Esophagus muscularis mucosa (tissue), 4 donors: ENCODE measurements around the gene TNKS2. TPM values are rescaled to one million over a fixed set of nuclear protein-coding genes. Genes with fewer than 3 reads are reported as not detected.

ENCODE experiments used
- DNase-seq: peaks from one replicate; pipeline ENCODE4 v3.0.0-alpha.2; 2017; ENCODE audit errors: extremely low spot score
- H3K27ac ChIP-seq, 4 donors: fragments of 200-600 bp; sonication (generic); replicated peaks in 1 of 4; 1 replicate in 3 of 4; 2 replicates in 1 of 4; pipeline ENCODE4 v1.5.1; 2016 to 2019; ENCODE audit warnings: mild to moderate bottlenecking in 1 of 4
- H3K27me3 ChIP-seq, 4 donors: fragments of 200-600 bp; sonication (generic); one replicate each; pipeline versions ENCODE4 v1.5.1 to v1.6.0; 2016 to 2019
- H3K36me3 ChIP-seq, 4 donors: fragments of 200-600 bp; sonication (generic); one replicate each; pipeline ENCODE4 v1.5.1; 2016 to 2019
- H3K4me1 ChIP-seq, 4 donors: fragments of 200-600 bp; sonication (generic); one replicate each; pipeline ENCODE4 v1.5.1; 2016 to 2019
- H3K4me3 ChIP-seq, 4 donors: fragments of 200-600 bp; sonication (generic); 1 replicate in 2 of 4; 2 replicates in 2 of 4; pipeline ENCODE4 v1.5.1; 2016 to 2019; ENCODE audit warnings: mild to moderate bottlenecking in 4 of 4, moderate library complexity in 1 of 4
- H3K9me3 ChIP-seq, 4 donors: fragments of 200-600 bp; sonication (generic); 1 replicate in 3 of 4; 2 replicates in 1 of 4; pipeline ENCODE4 v1.5.1; 2016 to 2019
- EP300 ChIP-seq: sonication (generic); formaldehyde crosslinking; IDR thresholded peaks from one replicate; pipeline ENCODE4 v1.6.1; 2017; ENCODE audit warnings: antibody characterized with exemption
- POLR2A ChIP-seq: fragments of 450-650 bp; IDR thresholded peaks from one replicate; pipeline ENCODE4 v1.6.1; 2017; ENCODE audit warnings: antibody characterized with exemption, moderate library complexity, mild to moderate bottlenecking, low read depth
- POLR2AphosphoS5 ChIP-seq, 2 donors: sonication (generic); formaldehyde crosslinking; IDR thresholded peaks; one replicate each; pipeline ENCODE4 v1.6.1; 2017; ENCODE audit warnings: antibody characterized with exemption in 2 of 2
- WGBS: methylation state at CpG from one replicate; pipeline ENCODE4 v1.1.5; 2018; 5-methylcytosine and 5-hydroxymethylcytosine counted together
- intact Hi-C: fragments of 100-400 bp; cut with DNase I; formaldehyde crosslinking; loops from one replicate; pipeline ENCODE4 v1.15.1; 2023
- total RNA-seq, 4 donors: library from RNA; depleted of rRNA; stranded (reverse); fragments of >200 nt; gene quantifications; one replicate each; pipeline versions ENCODE4 v1.1.0 to v1.2.1, GENCODE V29; 2016
- TF ChIP-seq, protein P1 (sequence below), 3 experiments: fragments of 200-600 bp in 2 of 3; fragments of 450-650 bp in 1 of 3; sonication (generic) in 2 of 3; IDR thresholded peaks; one replicate each; pipeline ENCODE4 v1.5.1; 2017 to 2019; ENCODE audit warnings: antibody characterized with exemption in 3 of 3, mild to moderate bottlenecking in 2 of 3, moderate library complexity in 1 of 3

The TNKS2 gene
- total RNA-seq, 4 donors from 2014 or later, result 36.7 to 47.1 (median 43.2) TPM

DNA sequence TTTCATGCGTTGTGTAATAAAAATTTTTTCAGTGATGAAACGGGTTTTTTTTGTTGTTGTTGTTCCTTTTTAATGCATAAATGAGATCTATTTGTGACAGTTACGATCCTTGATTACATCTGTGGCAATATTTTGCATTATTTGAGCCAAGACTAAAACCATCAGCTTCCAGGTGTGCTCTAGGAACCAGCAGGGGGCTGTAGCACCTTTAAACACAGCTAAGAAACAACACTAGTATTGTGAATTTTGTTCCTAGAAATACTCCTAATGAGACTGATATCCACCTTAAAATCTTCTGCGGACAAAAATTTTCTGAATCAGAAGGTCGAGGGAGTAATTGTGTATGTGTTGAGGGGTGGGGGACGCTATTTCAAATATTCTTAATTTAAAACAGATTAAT is 58.4 kb downstream of the TNKS2 start:
- H3K4me1 ChIP-seq, result no peaks in the 10 kb centered on the region
- H3K27me3 ChIP-seq, result no peaks in the 10 kb centered on the region
- WGBS, result 85% methylated on average over 6 of the region's 6 CpGs
- H3K4me3 ChIP-seq, result no peak overlapping the region
- H3K36me3 ChIP-seq, result peaks cover 45 to 100% (median 84%) of the 10 kb centered on the region in 4 donors
- no peak overlapping the region for H3K27ac ChIP-seq
- H3K9me3 ChIP-seq, result no peaks in the 10 kb centered on the region
- no peak for TF ChIP-seq POLR2AphosphoS5 (IDR thresholded peaks at IDR 0.05)
- no peak for TF ChIP-seq POLR2A
- no peak for TF ChIP-seq EP300
- TF ChIP-seq, protein P1, sequence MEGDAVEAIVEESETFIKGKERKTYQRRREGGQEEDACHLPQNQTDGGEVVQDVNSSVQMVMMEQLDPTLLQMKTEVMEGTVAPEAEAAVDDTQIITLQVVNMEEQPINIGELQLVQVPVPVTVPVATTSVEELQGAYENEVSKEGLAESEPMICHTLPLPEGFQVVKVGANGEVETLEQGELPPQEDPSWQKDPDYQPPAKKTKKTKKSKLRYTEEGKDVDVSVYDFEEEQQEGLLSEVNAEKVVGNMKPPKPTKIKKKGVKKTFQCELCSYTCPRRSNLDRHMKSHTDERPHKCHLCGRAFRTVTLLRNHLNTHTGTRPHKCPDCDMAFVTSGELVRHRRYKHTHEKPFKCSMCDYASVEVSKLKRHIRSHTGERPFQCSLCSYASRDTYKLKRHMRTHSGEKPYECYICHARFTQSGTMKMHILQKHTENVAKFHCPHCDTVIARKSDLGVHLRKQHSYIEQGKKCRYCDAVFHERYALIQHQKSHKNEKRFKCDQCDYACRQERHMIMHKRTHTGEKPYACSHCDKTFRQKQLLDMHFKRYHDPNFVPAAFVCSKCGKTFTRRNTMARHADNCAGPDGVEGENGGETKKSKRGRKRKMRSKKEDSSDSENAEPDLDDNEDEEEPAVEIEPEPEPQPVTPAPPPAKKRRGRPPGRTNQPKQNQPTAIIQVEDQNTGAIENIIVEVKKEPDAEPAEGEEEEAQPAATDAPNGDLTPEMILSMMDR (IDR thresholded peaks at IDR 0.05), result no peak
- intact Hi-C loops, result loop anchor here (5.0 kb wide), 1 partner anchor 34 kb away; no protein-coding TSS in a partner anchor
- no peak for DNase-seq

DNA sequence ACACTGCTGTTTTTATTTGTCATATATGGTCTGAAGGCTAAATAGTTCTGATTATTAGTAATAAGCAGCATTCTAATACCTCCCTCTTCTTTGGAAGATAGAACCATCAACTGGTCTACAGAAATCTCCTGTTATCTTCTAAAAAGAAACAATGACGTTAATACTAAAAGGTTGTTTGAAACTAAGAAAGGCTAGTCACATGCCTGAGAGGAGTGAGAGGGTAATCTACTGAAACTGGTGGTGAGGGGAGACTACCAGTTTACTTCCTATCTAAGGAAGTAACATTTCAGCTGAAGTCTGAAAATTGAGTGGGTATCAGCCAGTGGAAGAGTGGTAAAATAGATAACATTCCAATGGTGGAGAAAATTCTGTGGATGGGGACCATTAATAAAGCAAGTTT is 62.7 kb downstream of the TNKS2 start:
- H3K36me3 ChIP-seq, result peaks cover 57 to 94% (median 81%) of the 10 kb centered on the region in 4 donors
- H3K27me3 ChIP-seq, result no peaks in the 10 kb centered on the region
- H3K4me1 ChIP-seq, result no peaks in the 10 kb centered on the region
- DNase-seq, result no peak
- TF ChIP-seq EP300, result no peak
- TF ChIP-seq, protein P1 (IDR thresholded peaks at IDR 0.05), result no peak
- TF ChIP-seq POLR2AphosphoS5 (IDR thresholded peaks at IDR 0.05), result no peak
- no peak for TF ChIP-seq POLR2A
- WGBS, result 93% methylated on average over 1 of the region's 1 CpG
- no peaks in the 10 kb centered on the region for H3K9me3 ChIP-seq
- H3K27ac ChIP-seq, result no peak overlapping the region
- no peak overlapping the region for H3K4me3 ChIP-seq
- intact Hi-C loops, result no loop called here

DNA sequence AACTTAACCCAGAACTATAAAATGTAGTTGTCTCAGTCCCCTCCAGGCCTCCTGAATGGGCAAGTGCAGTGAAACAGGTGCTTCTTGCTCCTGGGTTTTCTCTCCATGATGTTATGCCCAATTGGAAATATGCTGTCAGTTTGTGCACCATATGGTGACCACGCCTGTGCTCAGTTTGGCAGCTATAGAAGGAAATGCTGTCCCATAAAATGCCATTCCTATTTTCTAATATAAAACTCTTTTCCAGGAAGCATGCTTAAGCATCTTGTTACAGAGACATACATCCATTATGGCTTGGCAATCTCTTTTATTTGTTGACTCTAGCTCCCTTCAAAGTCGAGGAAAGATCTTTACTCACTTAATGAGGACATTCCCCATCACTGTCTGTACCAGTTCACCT is 65.9 kb downstream of the TNKS2 start:
- no peaks in the 10 kb centered on the region for H3K27me3 ChIP-seq
- intact Hi-C loops, result no loop called here
- no peak for DNase-seq
- WGBS, result 51% methylated on average over 2 of the region's 2 CpGs
- no peak for TF ChIP-seq POLR2A
- TF ChIP-seq POLR2AphosphoS5 (IDR thresholded peaks at IDR 0.05), result no peak
- TF ChIP-seq, protein P1 (IDR thresholded peaks at IDR 0.05), result no peak
- TF ChIP-seq EP300, result no peak
- no peak overlapping the region for H3K4me3 ChIP-seq
- no peaks in the 10 kb centered on the region for H3K4me1 ChIP-seq
- H3K27ac ChIP-seq, result no peak overlapping the region
- peaks cover 34 to 64% (median 55%) of the 10 kb centered on the region in 4 donors for H3K36me3 ChIP-seq
- no peaks in the 10 kb centered on the region for H3K9me3 ChIP-seq

DNA sequence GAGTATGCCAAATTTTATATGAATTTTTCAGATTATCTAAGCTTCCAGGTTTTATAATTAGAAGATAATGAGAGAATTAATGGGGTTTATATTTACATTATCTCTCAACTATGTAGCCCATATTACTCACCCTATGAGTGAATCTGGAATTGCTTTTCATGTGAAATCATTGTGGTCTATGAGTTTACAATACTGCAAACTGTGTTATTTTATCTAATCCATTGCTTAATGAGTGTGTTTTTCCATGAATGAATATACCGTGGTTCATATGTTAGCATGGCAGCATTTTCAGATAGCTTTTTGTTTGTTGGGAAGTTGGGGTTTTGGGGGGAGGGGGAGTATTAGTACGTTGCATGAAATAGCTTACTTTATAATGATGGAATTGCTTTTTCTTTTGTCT is 66.5 kb downstream of the TNKS2 start:
- peaks cover 28 to 58% (median 49%) of the 10 kb centered on the region in 4 donors for H3K36me3 ChIP-seq
- H3K27ac ChIP-seq, result no peak overlapping the region
- no peak overlapping the region for H3K4me3 ChIP-seq
- 80% methylated on average over 2 of the region's 2 CpGs for WGBS
- TF ChIP-seq POLR2A (no peak), EP300 (no peak), POLR2AphosphoS5 (IDR thresholded peaks at IDR 0.05) (no peak)
- no peaks in the 10 kb centered on the region for H3K27me3 ChIP-seq
- intact Hi-C loops, result no loop called here
- DNase-seq, result no peak
- no peaks in the 10 kb centered on the region for H3K4me1 ChIP-seq
- no peaks in the 10 kb centered on the region for H3K9me3 ChIP-seq

DNA sequence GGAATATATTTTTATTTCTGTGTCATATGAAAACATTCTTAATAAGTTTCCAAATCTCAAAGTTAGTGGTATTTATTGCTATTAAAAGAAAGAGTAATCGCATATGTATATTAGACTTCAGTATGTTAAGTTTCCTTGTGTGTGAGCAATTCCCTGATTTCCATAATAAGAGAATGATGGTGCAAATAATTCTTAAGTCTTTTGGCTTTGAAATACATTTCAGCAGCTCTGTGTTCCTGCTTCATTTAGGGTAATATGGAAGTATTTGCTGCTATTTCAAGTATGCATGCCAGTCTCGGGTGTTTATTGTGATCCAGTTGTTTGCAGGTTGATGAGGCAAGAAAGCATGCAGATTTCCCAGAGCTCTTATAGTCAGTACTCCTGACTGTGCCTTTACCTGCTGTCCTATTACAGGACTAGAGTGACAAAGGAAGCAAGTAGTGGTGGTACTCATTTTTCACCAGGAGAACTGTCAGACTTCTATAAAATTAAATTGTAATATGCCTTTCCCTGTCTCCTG is 67.4 kb downstream of the TNKS2 start:
- TF ChIP-seq EP300 (no peak), POLR2A (no peak), POLR2AphosphoS5 (IDR thresholded peaks at IDR 0.05) (no peak)
- TF ChIP-seq, protein P1 (IDR thresholded peaks at IDR 0.05), result no peak
- intact Hi-C loops, result no loop called here
- DNase-seq, result no peak
- Histone ChIP-seq H3K36me3 (peaks cover 19 to 49% (median 40%) of the 10 kb centered on the region in 4 donors), H3K9me3 (no peaks in the 10 kb centered on the region), H3K4me3 (no peak overlapping the region), H3K27ac (no peak overlapping the region), H3K4me1 (no peaks in the 10 kb centered on the region), H3K27me3 (no peaks in the 10 kb centered on the region)
- 80% methylated on average over 2 of the region's 2 CpGs for WGBS
